Activated CD8-positive, alpha-beta T cell treated with anti-CD3 and anti-CD28 coated beads for 36 hours (primary cell): ENCODE results near the gene BCOR. TPM values are rescaled to one million over a fixed set of nuclear protein-coding genes. Genes with fewer than 3 reads are reported as not detected.
A peak's percentile ranks its signal among the peaks of the same experiment; 100 is the strongest.

Source experiments
- ATAC-seq: fragments of 200-7000 bp; cut with Tn5 transposase; one replicate; pipeline ENCODE4 v1.10.0; 2021; ENCODE audit warnings: mild to moderate bottlenecking, moderate library complexity
- CTCF ChIA-PET: fragments of 350-600 bp; sonication (Branson Sonifier 250); formaldehyde crosslinking; loops from one replicate; lab custom pipeline; 2021; ENCODE audit warnings: antibody characterized with exemption; lab: Charles Lee
- POLR2A ChIA-PET: fragments of 350-600 bp; sonication (Branson Sonifier 250); formaldehyde crosslinking; loops from one replicate; lab custom pipeline; 2021; ENCODE audit warnings: antibody characterized with exemption; lab: Charles Lee
- DNase-seq: peaks from one replicate; pipeline ENCODE4 v3.0.0-alpha.2; 2020
- H3K27ac Mint-ChIP-seq: one replicate; pipeline ENCODE4 v1.8.0; 2021; ENCODE audit warnings: mild to moderate bottlenecking, mixed read lengths
- H3K27me3 Mint-ChIP-seq: one replicate; pipeline ENCODE4 v1.8.0; 2021; ENCODE audit warnings: mixed read lengths
- H3K36me3 Mint-ChIP-seq: one replicate; pipeline ENCODE4 v1.8.0; 2021; ENCODE audit warnings: low read depth, mixed read lengths
- H3K4me1 Mint-ChIP-seq: one replicate; pipeline ENCODE4 v1.8.0; 2021; ENCODE audit warnings: low read depth, mixed read lengths
- H3K4me3 Mint-ChIP-seq: one replicate; pipeline ENCODE4 v1.8.0; 2021; ENCODE audit warnings: mild to moderate bottlenecking, moderate library complexity, mixed read lengths
- H3K9me3 Mint-ChIP-seq: one replicate; pipeline ENCODE4 v1.8.0; 2021; ENCODE audit warnings: mixed read lengths
- CTCF ChIP-seq: fragments of 200-600 bp; IDR thresholded peaks from one replicate; pipeline ENCODE4 v1.8.0; 2022; ENCODE audit warnings: antibody characterized with exemption, mild to moderate bottlenecking
- intact Hi-C: fragments of 100-400 bp; cut with micrococcal nuclease; formaldehyde crosslinking; loops from one replicate; pipeline ENCODE4 v1.10.0; 2022
- total RNA-seq, 2 experiments: library from RNA; stranded (reverse); gene quantifications; one replicate each; pipeline ENCODE4 v1.2.3, GENCODE V29; 2021

Gene BCOR
- total RNA-seq, 2 experiments from 2014 or later = 38.3 to 39.6 TPM

- DNase-seq (no peak), ATAC-seq (no peak)
- no peak overlapping the region for H3K27ac Mint-ChIP-seq
- intact Hi-C loops = no loop called here
- no peaks in the 10 kb centered on the region for H3K9me3 Mint-ChIP-seq
- H3K4me3 Mint-ChIP-seq = peak overlapping the region; percentile 66
- H3K36me3 Mint-ChIP-seq = no peaks in the 10 kb centered on the region
- H3K27me3 Mint-ChIP-seq = peaks cover 24% of the 10 kb centered on the region
- ChIA-PET CTCF (no interaction called here), POLR2A (interaction anchor here (0.6 to 1.1 kb wide), 2 partner anchors 94 to 188 kb away, joined by 3 read pairs; no protein-coding TSS in a partner anchor)
- peaks cover 9% of the 10 kb centered on the region for H3K4me1 Mint-ChIP-seq
- no peak for TF ChIP-seq CTCF
These were observed 92.9 kb downstream of the BCOR start for GRCh38 chrX:40004921-40005291.

- H3K27ac Mint-ChIP-seq = no peak overlapping the region
- ATAC-seq = no peak
- peaks cover 7% of the 10 kb centered on the region for H3K4me1 Mint-ChIP-seq
- H3K9me3 Mint-ChIP-seq = no peaks in the 10 kb centered on the region
- ChIA-PET POLR2A (no interaction called here), CTCF (no interaction called here)
- no peak for TF ChIP-seq CTCF
- no peaks in the 10 kb centered on the region for H3K36me3 Mint-ChIP-seq
- DNase-seq = no peak
- H3K27me3 Mint-ChIP-seq = peaks cover 24% of the 10 kb centered on the region
- intact Hi-C loops = no loop called here
- no peak overlapping the region for H3K4me3 Mint-ChIP-seq
These were observed 93.6 kb downstream of the BCOR start for GRCh38 chrX:40004246-40004535.

GRCh38 chrX:40003428-40004245, 94.1 kb downstream of the BCOR start:
- DNase-seq = no peak
- Mint-ChIP-seq H3K4me1 (peaks cover 4% of the 10 kb centered on the region), H3K27ac (no peak overlapping the region), H3K4me3 (no peak overlapping the region), H3K27me3 (peaks cover 24% of the 10 kb centered on the region), H3K9me3 (no peaks in the 10 kb centered on the region), H3K36me3 (no peaks in the 10 kb centered on the region)
- ChIA-PET CTCF (no interaction called here), POLR2A (interaction anchor here (0.8 kb wide), 1 partner anchor 10 kb away, joined by 3 read pairs; no protein-coding TSS in a partner anchor)
- intact Hi-C loops = no loop called here
- no peak for ATAC-seq
- no peak for TF ChIP-seq CTCF

- Mint-ChIP-seq H3K9me3 (no peaks in the 10 kb centered on the region), H3K36me3 (no peaks in the 10 kb centered on the region), H3K27me3 (peaks cover 23% of the 10 kb centered on the region), H3K4me3 (no peak overlapping the region), H3K4me1 (peaks cover 4% of the 10 kb centered on the region), H3K27ac (no peak overlapping the region)
- intact Hi-C loops = no loop called here
- no peak for ATAC-seq
- ChIA-PET CTCF (no interaction called here), POLR2A (interaction anchor here (0.8 kb wide), 1 partner anchor 10 kb away, joined by 3 read pairs; no protein-coding TSS in a partner anchor)
- no peak for DNase-seq
- TF ChIP-seq CTCF = no peak
These were observed 94.7 kb downstream of the BCOR start for GRCh38 chrX:40003071-40003427.
